NK-92 treated with Interleukin-12 subunit alpha and Interleukin-12 subunit beta, amount 100 ng/mL, for 24 hours (cell line): Measurements from ENCODE around the gene CT45A8.
A peak's percentile ranks its signal among the peaks of the same experiment; 100 is the strongest.
"Not testable (repeated sequence)": the region's sequence is repeated elsewhere in the genome, so short reads cannot be mapped to it uniquely, and the experiment has no call there.

Source experiments
- DNase-seq: peaks from one replicate; lab custom pipeline; 2025; lab: John Stamatoyannopoulos, UW

Gene CT45A8, protein sequence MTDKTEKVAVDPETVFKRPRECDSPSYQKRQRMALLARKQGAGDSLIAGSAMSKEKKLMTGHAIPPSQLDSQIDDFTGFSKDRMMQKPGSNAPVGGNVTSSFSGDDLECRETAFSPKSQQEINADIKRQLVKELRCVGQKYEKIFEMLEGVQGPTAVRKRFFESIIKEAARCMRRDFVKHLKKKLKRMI

DNA sequence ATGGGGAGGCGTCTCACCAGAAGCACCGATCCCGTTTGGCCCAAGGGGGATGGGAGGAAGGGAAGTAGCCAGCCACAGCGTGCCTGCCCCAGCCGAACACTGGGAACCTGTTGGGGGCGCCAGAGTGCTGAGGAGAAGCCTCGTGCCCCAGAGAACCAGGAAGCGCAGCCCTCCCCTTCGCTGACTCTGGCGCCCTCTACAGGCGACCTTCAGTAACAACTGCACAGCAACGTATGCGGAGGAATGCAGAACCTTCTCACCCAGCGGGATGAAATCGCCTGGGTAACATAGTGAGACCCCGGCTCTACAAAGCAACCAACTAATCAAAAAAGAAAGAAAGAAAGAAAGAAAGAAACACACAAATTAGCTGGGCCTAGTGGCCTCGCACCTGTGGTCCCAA is at the start of gene CT45A8:
TSS of gene CT45A8 (minus strand) at position 101 of the 400 bp plus-strand sequence. CDS start 3,755 bp downstream, outside the sequence.
- not testable (repeated sequence) for DNase-seq

DNA sequence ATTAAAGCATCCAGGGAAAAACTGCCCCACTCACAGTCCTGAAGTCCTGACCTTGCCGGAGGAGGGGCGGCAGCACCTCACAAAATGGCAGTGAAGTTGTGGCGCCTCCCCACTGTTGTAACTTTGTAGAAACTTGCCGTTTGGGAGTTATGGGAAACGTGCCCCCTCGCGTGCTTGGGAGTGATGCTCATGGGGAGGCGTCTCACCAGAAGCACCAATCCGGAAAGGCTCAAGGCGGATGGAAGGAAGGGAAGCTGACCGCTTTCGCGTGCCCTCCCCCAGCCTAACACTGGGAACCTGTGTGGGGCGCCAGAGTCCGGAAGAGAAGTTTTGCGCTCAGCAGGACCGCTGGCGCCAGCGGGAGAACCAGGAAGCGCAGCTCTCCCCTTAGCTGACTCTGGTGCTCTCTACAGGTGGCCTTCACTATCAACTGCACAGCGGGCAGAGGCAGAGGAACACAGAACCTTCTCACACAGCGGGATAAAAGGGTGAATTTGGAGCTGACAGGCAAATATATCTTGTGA is 39.0 kb upstream of the CT45A8 start, which contains the start of the genes CT45A10 and SAGE1:
TSS of gene CT45A10 (minus strand) at position 151 of the 524 bp plus-strand sequence. CDS start 8,100 bp downstream, outside the sequence.
TSS of gene SAGE1 (plus strand) at position 423 of the 524 bp plus-strand sequence. CDS start 2,527 bp downstream, outside the sequence.
- DNase-seq, result no peak

GRCh38 chrX:135892781-135893180 is 38.4 kb upstream of the CT45A8 start:
- no peak for DNase-seq

DNA sequence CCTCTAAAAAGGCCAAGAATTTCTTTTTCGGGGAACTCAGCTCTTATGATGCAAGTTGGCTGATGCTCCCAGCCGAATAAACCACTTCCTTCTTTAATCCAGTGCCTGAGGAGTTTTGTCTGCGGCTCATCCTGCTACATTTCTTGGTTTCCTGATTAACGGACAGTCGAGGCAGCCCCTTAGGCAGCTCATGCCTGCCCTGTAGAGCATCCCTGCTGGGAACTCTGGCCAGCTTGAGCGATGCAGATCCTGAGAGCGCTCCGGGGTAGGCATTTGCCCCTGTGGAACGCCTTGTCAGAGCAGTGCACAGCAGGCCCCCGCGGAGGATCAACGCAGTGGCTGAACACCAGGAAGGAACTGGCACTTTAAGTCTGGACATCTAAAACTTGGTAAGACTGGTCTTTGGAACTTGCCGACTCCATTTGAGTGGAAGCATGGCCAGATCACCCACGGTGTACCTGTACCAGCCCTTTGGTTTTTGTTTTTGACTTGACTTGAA is 35.8 kb upstream of the CT45A8 start:
- DNase-seq, result no peak

GRCh38 chrX:135888976-135889375 is 34.6 kb upstream of the CT45A8 start:
- DNase-seq, result peak; percentile 8

GRCh38 chrX:135888230-135888629 is 33.9 kb upstream of the CT45A8 start:
- not testable (repeated sequence) for DNase-seq

DNA sequence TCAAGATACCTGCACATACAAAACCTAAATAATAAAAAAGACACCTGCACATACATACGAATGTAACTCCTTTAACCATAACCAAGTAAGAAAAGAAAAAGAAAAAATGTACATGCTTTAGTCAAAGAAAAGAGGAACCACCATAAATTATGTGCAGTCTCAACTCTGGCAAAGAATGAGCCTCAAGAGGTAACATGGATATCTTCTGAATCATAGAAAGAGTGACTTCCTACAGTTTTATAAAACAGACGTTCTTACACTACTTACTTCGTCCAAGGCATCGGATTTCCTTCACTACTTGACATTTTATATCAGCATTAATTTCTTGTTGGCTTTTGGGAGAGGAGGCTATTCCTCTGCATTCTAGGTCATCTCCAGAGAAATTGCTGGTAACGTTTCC is 28.4 kb upstream of the CT45A8 start:
- DNase-seq, result not testable (repeated sequence)

DNA sequence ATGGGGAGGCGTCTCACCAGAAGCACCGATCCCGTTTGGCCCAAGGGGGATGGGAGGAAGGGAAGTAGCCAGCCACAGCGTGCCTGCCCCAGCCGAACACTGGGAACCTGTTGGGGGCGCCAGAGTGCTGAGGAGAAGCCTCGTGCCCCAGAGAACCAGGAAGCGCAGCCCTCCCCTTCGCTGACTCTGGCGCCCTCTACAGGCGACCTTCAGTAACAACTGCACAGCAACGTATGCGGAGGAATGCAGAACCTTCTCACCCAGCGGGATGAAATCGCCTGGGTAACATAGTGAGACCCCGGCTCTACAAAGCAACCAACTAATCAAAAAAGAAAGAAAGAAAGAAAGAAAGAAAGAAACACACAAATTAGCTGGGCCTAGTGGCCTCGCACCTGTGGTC is 17.4 kb upstream of the CT45A8 start, which contains the start of gene CT45A9:
TSS of gene CT45A9 (minus strand) at position 101 of the 400 bp plus-strand sequence. CDS start 3,751 bp downstream, outside the sequence.
- DNase-seq, result not testable (repeated sequence)

DNA sequence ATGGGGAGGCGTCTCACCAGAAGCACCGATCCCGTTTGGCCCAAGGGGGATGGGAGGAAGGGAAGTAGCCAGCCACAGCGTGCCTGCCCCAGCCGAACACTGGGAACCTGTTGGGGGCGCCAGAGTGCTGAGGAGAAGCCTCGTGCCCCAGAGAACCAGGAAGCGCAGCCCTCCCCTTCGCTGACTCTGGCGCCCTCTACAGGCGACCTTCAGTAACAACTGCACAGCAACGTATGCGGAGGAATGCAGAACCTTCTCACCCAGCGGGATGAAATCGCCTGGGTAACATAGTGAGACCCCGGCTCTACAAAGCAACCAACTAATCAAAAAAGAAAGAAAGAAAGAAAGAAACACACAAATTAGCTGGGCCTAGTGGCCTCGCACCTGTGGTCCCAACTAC is 17.2 kb downstream of the CT45A8 start, which contains the start of gene CT45A7:
TSS of gene CT45A7 (minus strand) at position 101 of the 400 bp plus-strand sequence. CDS start 3,747 bp downstream, outside the sequence.
- DNase-seq, result not testable (repeated sequence)

GRCh38 chrX:135819912-135820311 is 34.4 kb downstream of the CT45A8 start, which contains the start of gene CT45A2:
CT45A2 (minus strand) TSS chrX:135820012; CDS start chrX:135816265, 3,747 bp downstream.
- not testable (repeated sequence) for DNase-seq

DNA sequence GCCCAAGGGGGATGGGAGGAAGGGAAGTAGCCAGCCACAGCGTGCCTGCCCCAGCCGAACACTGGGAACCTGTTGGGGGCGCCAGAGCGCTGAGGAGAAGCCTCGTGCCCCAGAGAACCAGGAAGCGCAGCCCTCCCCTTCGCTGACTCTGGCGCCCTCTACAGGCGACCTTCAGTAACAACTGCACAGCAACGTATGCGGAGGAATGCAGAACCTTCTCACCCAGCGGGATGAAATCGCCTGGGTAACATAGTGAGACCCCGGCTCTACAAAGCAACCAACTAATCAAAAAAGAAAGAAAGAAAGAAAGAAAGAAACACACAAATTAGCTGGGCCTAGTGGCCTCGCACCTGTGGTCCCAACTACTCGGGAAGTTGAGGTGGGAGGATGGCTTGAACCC is 51.7 kb downstream of the CT45A8 start, which contains the start of gene CT45A6:
TSS of gene CT45A6 (minus strand) at position 101 of the 400 bp plus-strand sequence. CDS start 3,794 bp downstream, outside the sequence.
- DNase-seq, result not testable (repeated sequence)
